ENCODE data around the gene WDHD1. TPM values are rescaled to one million over a fixed set of nuclear protein-coding genes. Genes with fewer than 3 reads are reported as not detected.

Gene WDHD1
- total and polyA plus RNA-seq, 2 of the 8 experiments (the other 6 are each of a cell fraction or from before 2014, with no cell fraction given), result 17.8 to 87.9 TPM

DNA sequence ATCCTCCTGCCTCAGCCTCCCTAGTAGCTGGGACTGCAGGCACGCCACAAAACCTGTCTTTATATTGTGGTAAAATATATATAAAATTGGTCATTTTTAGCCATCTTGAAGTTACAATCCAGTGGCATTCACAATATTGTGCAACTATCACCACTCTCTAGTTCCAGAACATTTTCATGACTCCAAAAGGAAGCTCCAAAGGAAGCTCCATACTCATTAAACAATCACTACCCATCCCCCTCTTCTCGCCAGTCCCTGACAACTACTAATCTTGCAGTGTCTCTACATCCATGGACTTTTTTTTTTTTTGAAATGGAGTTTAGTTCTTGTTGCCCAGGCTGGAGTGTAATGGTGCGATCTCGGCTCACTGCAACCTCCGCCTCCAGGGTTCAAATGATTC, 127.3 kb downstream of the WDHD1 start:
- H4K91ac ChIP-seq (replicated peaks; ENCODE audit: insufficient read length, low read length), result no peak overlapping the region
- ChIA-PET POLR2A (ENCODE audit: partially characterized antibody) (no interaction called here), CTCF (ENCODE audit: partially characterized antibody) (interaction anchor here (0.6 to 1.2 kb wide), 7 partner anchors 9 to 199 kb away, joined by 3 to 6 read pairs (median 4); no protein-coding TSS in a partner anchor)
- H3K27me3 ChIP-seq (replicated peaks in 1 of 4; ENCODE audit: control insufficient read depth in 3 of 4, extremely low read depth in 1 of 4, insufficient read depth in 3 of 4, low read length in 3 of 4), result peaks cover 2 to 20% (median 17%) of the 10 kb centered on the region in 4 experiments
- 93% methylated on average over 5 of the region's 5 CpGs; no CpG with 5 or more reads in 1 of the 2 experiments for WGBS, 2 experiments (ENCODE audit: extremely low coverage in 1 of 2, insufficient coverage in 1 of 2, insufficient read length in 1 of 2, insufficient replicate concordance in 2 of 2, low coverage in 1 of 2, low lambda C conversion rate in 2 of 2, missing lambda C conversion rate in 1 of 2)
- no peak overlapping the region for H2AK5ac ChIP-seq (ENCODE audit: low read depth, low read length)
- no peak overlapping the region for H3K4me2 ChIP-seq (ENCODE audit: insufficient read depth in 1 of 2, low read depth in 2 of 2, low read length in 2 of 2)
- peaks cover 0 to 5% (median 1%) of the 10 kb centered on the region in 4 experiments; a peak in 6 of 7 replicates for H3K4me1 ChIP-seq (replicated peaks in 1 of 4; ENCODE audit: control insufficient read depth in 3 of 4, insufficient read depth in 4 of 4, low read length in 3 of 4)
- H3K27ac ChIP-seq (ENCODE audit: low read depth, low read length), result no peak overlapping the region
- no peak overlapping the region for H4K5ac ChIP-seq (ENCODE audit: insufficient read length, low read depth, low read length)
- no peak overlapping the region for H3K4me3 ChIP-seq (ENCODE audit: extremely low read depth in 1 of 4, insufficient read depth in 2 of 4, low read depth in 3 of 4, low read length in 4 of 4)
- TF ChIP-seq CTBP2 (IDR thresholded peaks at IDR 0.05; ENCODE audit: borderline replicate concordance, insufficient read depth, insufficient read length, low read length), result no peak
- no peak for TF ChIP-seq BRCA1 (IDR thresholded peaks at IDR 0.05; ENCODE audit: low read depth, low read length)
- TF ChIP-seq PHF8 (conservative IDR thresholded peaks at IDR 0.05; ENCODE audit: low read depth, low read length), result no peak
- TF ChIP-seq SUZ12 (IDR thresholded peaks at IDR 0.05; ENCODE audit: low read length), result no peak
- no peak overlapping the region for H2BK120ac ChIP-seq (replicated peaks; ENCODE audit: low read depth, low read length)
- H2BK5ac ChIP-seq (ENCODE audit: low read depth, low read length), result no peak overlapping the region
- no peaks in the 10 kb centered on the region for H3K79me1 ChIP-seq (ENCODE audit: low read depth, low read length)
- no peak overlapping the region for H3K56ac ChIP-seq (replicated peaks; ENCODE audit: insufficient read length, low read depth, low read length)
- H3K79me2 ChIP-seq (ENCODE audit: control insufficient read depth in 1 of 2, insufficient read depth in 2 of 2, low read length in 2 of 2), result no peaks in the 10 kb centered on the region
- no peak overlapping the region for H4K8ac ChIP-seq (ENCODE audit: extremely low read depth, insufficient read depth, low read length)
- H2AFZ ChIP-seq (ENCODE audit: low read length), result no peak overlapping the region
- no peak overlapping the region for H2BK15ac ChIP-seq (ENCODE audit: low read length)
- H3K23me2 ChIP-seq (ENCODE audit: low read depth, low read length), result peaks cover 15% of the 10 kb centered on the region
- peaks cover 1 to 6% of the 10 kb centered on the region in 2 experiments for H4K20me1 ChIP-seq (replicated peaks in 1 of 2; ENCODE audit: control insufficient read depth in 1 of 2, insufficient read depth in 2 of 2, low read length in 2 of 2)
- H3K36me3 ChIP-seq (ENCODE audit: control insufficient read depth in 2 of 4, insufficient read depth in 4 of 4, low read length in 3 of 4), result no peaks in the 10 kb centered on the region
- H3K18ac ChIP-seq (ENCODE audit: extremely low read depth, low read length), result no peak overlapping the region
- no peaks in the 10 kb centered on the region for H3K9me3 ChIP-seq (ENCODE audit: insufficient read depth in 2 of 2, low read depth in 1 of 2, low read length in 1 of 2)
- no peak overlapping the region for H3K9ac ChIP-seq (replicated peaks in 1 of 4; ENCODE audit: extremely low read depth in 1 of 4, low read depth in 3 of 4, low read length in 3 of 4)
- H3K14ac ChIP-seq (ENCODE audit: insufficient read length), result no peak overlapping the region
- no peak overlapping the region for H2BK12ac ChIP-seq (ENCODE audit: low read depth, low read length)
- no peak overlapping the region for H3K4ac ChIP-seq (replicated peaks; ENCODE audit: insufficient read length, low read depth, low read length)
- H3K23ac ChIP-seq (ENCODE audit: insufficient read length), result no peak overlapping the region
- FAIRE-seq, result no peak
- H2BK20ac ChIP-seq (ENCODE audit: low read length), result no peak overlapping the region
- no peak for DNase-seq (ENCODE audit: low read depth in 1 of 2, low spot score in 2 of 2)

All from H1 (cell line).